K562 (cell line): ENCODE data around the gene CNTROB. TPM values are rescaled to one million over a fixed set of nuclear protein-coding genes. Genes with fewer than 3 reads are reported as not detected.

Source experiments
- ATAC-seq: fragments of 200-7000 bp; cut with Tn5 transposase; 3 replicates; pipeline ENCODE4 v1.9.1; 2020; ENCODE audit warnings: moderate library complexity
- BruUV-seq: library from RNA; stranded (reverse); fragments of 400-500 nt; replicated peaks from 2 replicates; lab custom pipeline; 2021; lab: Mats Ljungman, UMichigan
- CTCF ChIA-PET: fragments of 300-600 bp; formaldehyde crosslinking; extraction: SDS; loops from one replicate; lab custom pipeline; 2021; ENCODE audit warnings: low intra/inter-chr PET ratio; lab: Yijun Ruan, JAX
- POLR2A ChIA-PET: fragments of 300-600, 350-650 bp; sonication (Branson Sonifier 250); formaldehyde crosslinking; extraction: SDS; loops from one replicate; lab custom pipeline; 2021; ENCODE audit warnings: antibody characterized with exemption, inconsistent platforms; lab: Yijun Ruan, JAX
- DNase-seq, 4 experiments: peaks; one replicate each; pipeline versions ENCODE4 v3.0.0 to v3.0.0-alpha.2; 2011 to 2018; ENCODE audit warnings: low spot score in 3 of 4, mixed read lengths in 3 of 4; ENCODE audit errors: extremely low read depth in 1 of 4
- FAIRE-seq: peaks from 2 replicates; lab custom pipeline; 2011; peaks lifted over from hg19 to GRCh38; lab: Jason Lieb, UNC
- H2AFZ ChIP-seq: 2 replicates; pipeline ENCODE4 v1.6.0; 2011; ENCODE audit warnings: low read depth, low read length, control low read depth, inconsistent platforms
- H3K27ac ChIP-seq: fragments of 200-600 bp; 3 replicates; pipeline ENCODE4 v1.8.0; 2011; ENCODE audit warnings: low read depth, mild to moderate bottlenecking, control low read depth, inconsistent platforms, low read length, moderate library complexity, mixed read lengths; ENCODE audit errors: extremely low read depth
- H3K27me3 ChIP-seq, 2 experiments: fragments of 300-600 bp in 1 of 2; 2 replicates in 1 of 2; 3 replicates in 1 of 2; pipeline versions ENCODE4 v1.6.0 to v1.8.0; 2011; ENCODE audit warnings: inconsistent platforms in 2 of 2, low read length in 2 of 2, mild to moderate bottlenecking in 1 of 2, mixed read lengths in 1 of 2, moderate library complexity in 1 of 2; ENCODE audit not compliant: control insufficient read depth in 2 of 2, insufficient read depth in 2 of 2
- H3K36me3 ChIP-seq: fragments of 300-600 bp; 3 replicates; pipeline ENCODE4 v1.8.0; 2011; ENCODE audit warnings: mild to moderate bottlenecking, low read length, inconsistent platforms; ENCODE audit not compliant: control insufficient read depth, insufficient read depth
- H3K4me1 ChIP-seq, 2 experiments: fragments of 200-600 bp in 1 of 2; replicated peaks in 1 of 2; 2 replicates in 1 of 2; 3 replicates in 1 of 2; pipeline versions ENCODE4 v1.5.1 to v1.8.0; 2011; ENCODE audit warnings: inconsistent platforms in 2 of 2, low read length in 2 of 2, mild to moderate bottlenecking in 1 of 2, mixed read lengths in 1 of 2, moderate library complexity in 1 of 2; ENCODE audit not compliant: control insufficient read depth in 2 of 2, insufficient read depth in 2 of 2
- H3K4me2 ChIP-seq: 2 replicates; pipeline ENCODE4 v1.6.1; 2011; ENCODE audit warnings: low read length, control low read depth, inconsistent platforms, mixed read lengths; ENCODE audit not compliant: insufficient read depth
- H3K4me3 ChIP-seq: fragments of 200-600 bp; sonication (generic), shearing (Covaris generic); 2 replicates; pipeline ENCODE4 v1.5.1; 2016; ENCODE audit warnings: control low read depth, inconsistent platforms
- H3K79me2 ChIP-seq: fragments of 200-600 bp; 3 replicates; pipeline ENCODE4 v1.8.0; 2011; ENCODE audit warnings: low read length, inconsistent platforms; ENCODE audit not compliant: control insufficient read depth, insufficient read depth
- H3K9ac ChIP-seq, 2 experiments: 2 replicates each; pipeline versions ENCODE4 v1.6.0 to v1.6.1; 2011; ENCODE audit warnings: low read depth in 2 of 2, low read length in 2 of 2, control low read depth in 1 of 2, inconsistent platforms in 1 of 2, mild to moderate bottlenecking in 1 of 2, mixed read lengths in 1 of 2; ENCODE audit not compliant: insufficient read depth in 1 of 2
- H3K9me1 ChIP-seq: one replicate; pipeline ENCODE4 v1.6.0; 2011; ENCODE audit warnings: inconsistent platforms, mild to moderate bottlenecking, low read length, moderate library complexity; ENCODE audit not compliant: control insufficient read depth, insufficient read depth
- H3K9me3 ChIP-seq: replicated peaks from 2 replicates; pipeline ENCODE4 v1.5.1; 2011; ENCODE audit warnings: low read depth, low read length, inconsistent platforms; ENCODE audit not compliant: control insufficient read depth, insufficient read depth
- H4K20me1 ChIP-seq: replicated peaks from 2 replicates; pipeline ENCODE4 v1.6.1; 2011; ENCODE audit warnings: low read length, inconsistent platforms, mixed read lengths; ENCODE audit not compliant: control insufficient read depth, insufficient read depth
- BHLHE40 ChIP-seq: IDR thresholded peaks from 2 replicates; pipeline ENCODE4 v1.6.1; 2011; ENCODE audit warnings: low read length, improper control_type of control experiment
- CXXC5 ChIP-seq: fragments of 250-450 bp; sonication (Bioruptor Pico); IDR thresholded peaks from 2 replicates; pipeline ENCODE4 v1.8.0; 2022; ENCODE audit warnings: inconsistent platforms, mild to moderate bottlenecking, moderate library complexity
- DPF2 ChIP-seq: fragments of 450-650 bp; IDR thresholded peaks from 2 replicates; pipeline ENCODE4 v1.6.1; 2016
- EP400 ChIP-seq: fragments of 450-650 bp; IDR thresholded peaks from 2 replicates; pipeline ENCODE4 v1.6.1; 2017; ENCODE audit warnings: antibody characterized with exemption, mild to moderate bottlenecking, moderate library complexity
- HDAC1 ChIP-seq, 2 experiments: fragments of 450-650 bp; IDR thresholded peaks; 2 replicates each; pipeline ENCODE4 v1.6.1; 2016 to 2017; ENCODE audit warnings: inconsistent platforms in 1 of 2, mild to moderate bottlenecking in 1 of 2, moderate library complexity in 1 of 2
- HDAC2 ChIP-seq: fragments of 450-650 bp; IDR thresholded peaks from 2 replicates; pipeline ENCODE4 v1.6.1; 2016; ENCODE audit warnings: mild to moderate bottlenecking
- HNRNPL ChIP-seq: fragments of 200-400 bp; formaldehyde crosslinking; IDR thresholded peaks from 2 replicates; pipeline ENCODE4 v1.6.1; 2017; ENCODE audit warnings: low read depth, mild to moderate bottlenecking, low read length
- MED1 ChIP-seq: sonication (generic); formaldehyde crosslinking; IDR thresholded peaks from 2 replicates; pipeline ENCODE4 v1.8.1; 2023; ENCODE audit warnings: missing genetic modification reagents, borderline replicate concordance
- MYC ChIP-seq, 2 experiments: fragments of 250-450 bp in 1 of 2; sonication (Bioruptor Pico) in 1 of 2; IDR thresholded peaks; 2 replicates each; pipeline versions ENCODE4 v1.5.1 to v1.6.1; 2012 to 2021; ENCODE audit warnings: low read depth in 2 of 2, borderline replicate concordance in 1 of 2, improper control_type of control experiment in 1 of 2, low read length in 1 of 2, mild to moderate bottlenecking in 1 of 2, moderate library complexity in 1 of 2
- PHF8 ChIP-seq: fragments of 200-600 bp; sonication (generic); IDR thresholded peaks from 2 replicates; pipeline ENCODE4 v1.6.1; 2012; ENCODE audit warnings: mixed run types, mild to moderate bottlenecking, inconsistent platforms, low read length, moderate library complexity, borderline replicate concordance
- POLR2G ChIP-seq: fragments of 200-400 bp; formaldehyde crosslinking; IDR thresholded peaks from 2 replicates; pipeline ENCODE4 v1.6.1; 2017; ENCODE audit warnings: low read depth, mild to moderate bottlenecking, antibody characterized with exemption, low read length, moderate library complexity
- RBFOX2 ChIP-seq: fragments of 200-400 bp; formaldehyde crosslinking; IDR thresholded peaks from 2 replicates; pipeline ENCODE4 v1.6.1; 2017; ENCODE audit warnings: low read depth, mild to moderate bottlenecking, low read length, moderate library complexity
- RBM22 ChIP-seq: fragments of 200-400 bp; formaldehyde crosslinking; IDR thresholded peaks from 2 replicates; pipeline ENCODE4 v1.6.1; 2018; ENCODE audit warnings: low read length, low read depth; ENCODE audit not compliant: poor library complexity, severe bottlenecking
- STAG1 ChIP-seq: sonication (generic); formaldehyde crosslinking; IDR thresholded peaks from 2 replicates; pipeline ENCODE4 v1.5.0; 2020; ENCODE audit warnings: missing genetic modification reagents, borderline replicate concordance
- TAF7 ChIP-seq: fragments of 450-650 bp; IDR thresholded peaks from 2 replicates; pipeline ENCODE4 v1.6.1; 2016; ENCODE audit warnings: missing genetic modification characterization, missing compliant biosample characterization
- ZBTB2 ChIP-seq: fragments of 450-650 bp; IDR thresholded peaks from 2 replicates; pipeline ENCODE4 v1.6.1; 2016; ENCODE audit warnings: antibody characterized with exemption
- ZNF133 ChIP-seq: fragments of 250-450 bp; sonication (Bioruptor Pico); IDR thresholded peaks from 2 replicates; pipeline ENCODE4 v1.4.0; 2020; ENCODE audit warnings: mild to moderate bottlenecking
- WGBS: fragments of 100-300 bp; shearing (Covaris generic); methylation state at CpG from one replicate; pipeline ENCODE4 v1.1.6; 2016; ENCODE audit warnings: low coverage, mixed read lengths; ENCODE audit not compliant: insufficient coverage; ENCODE audit errors: missing lambda C conversion rate; 5-methylcytosine and 5-hydroxymethylcytosine counted together
- in situ Hi-C: fragments of 300-500 bp; cut with MboI; formaldehyde crosslinking; loops from 4 replicates; pipeline ENCODE4 v1.15.0; 2018; ENCODE audit warnings: inconsistent platforms, mixed read lengths
- intact Hi-C: fragments of 100-400 bp; cut with micrococcal nuclease; formaldehyde crosslinking; loops from 2 replicates; pipeline ENCODE4 v1.14.2; 2022
- polyA plus RNA-seq, 8 experiments: library from polyadenylated mRNA; depleted of rRNA in 4 of 8; stranded (reverse) in 5 of 8; unstranded in 3 of 8; fragments of >200 nt; fragmentation: Nextera tagmentation in 2 of 8; fragmentation: Illumina TruSeq in 1 of 8; extraction: Ambion mirVana in 2 of 8; extraction: Trizol in 1 of 8; gene quantifications; 2 replicates each; pipeline versions ENCODE4 v1.2.1 to v1.2.3, GENCODE V29; 2011 to 2014; ENCODE audit warnings: inconsistent platforms in 1 of 8, missing spikeins in 1 of 8
- total RNA-seq, 7 experiments: library from RNA; depleted of rRNA in 6 of 7; stranded (reverse); fragments of >200 nt in 6 of 7; fragmentation: Illumina TruSeq in 2 of 7; extraction: Trizol in 2 of 7; gene quantifications; 2 replicates each; pipeline versions ENCODE4 v1.2.1 to v1.2.3, GENCODE V29; 2011 to 2021; ENCODE audit warnings: low replicate concordance in 1 of 7
- TF ChIP-seq, protein P1 (sequence below), 2 experiments: fragments of 250-450 bp in 1 of 2; fragments of 450-650 bp in 1 of 2; sonication (Bioruptor Pico) in 1 of 2; IDR thresholded peaks; 2 replicates each; pipeline versions ENCODE4 v1.6.1 to v1.8.0; 2016 to 2021; ENCODE audit warnings: mild to moderate bottlenecking in 2 of 2, moderate library complexity in 2 of 2, missing compliant biosample characterization in 1 of 2, missing genetic modification characterization in 1 of 2

The CNTROB gene
- total and polyA plus RNA-seq, 9 of the 15 experiments (the other 6 are each of a cell fraction or from before 2014, with no cell fraction given): 1.9 to 33.3 (median 23.0) TPM

GRCh38 chr17:7989781-7990655 is 58.0 kb downstream of the CNTROB start:
- Histone ChIP-seq H3K27me3 (peaks cover 10 to 33% of the 10 kb centered on the region in 2 experiments; a peak in 4 of 5 replicates), H3K36me3 (no peaks in the 10 kb centered on the region), H3K4me3 (peak overlapping the region; percentile 52), H3K79me2 (no peaks in the 10 kb centered on the region), H3K4me2 (peak overlapping the region; percentile 74), H3K9ac (peak overlapping the region in 1 of 2 experiments; percentile 85; a peak in 3 of 4 replicates), H3K27ac (no peak overlapping the region), H3K9me1 (no peaks in the 10 kb centered on the region), H2AFZ (peak overlapping the region; percentile 96), H3K9me3 (no peaks in the 10 kb centered on the region), H3K4me1 (peaks cover 0 to 11% of the 10 kb centered on the region in 2 experiments; a peak in 2 of 5 replicates), H4K20me1 (no peaks in the 10 kb centered on the region)
- intact Hi-C loops (loop anchor here (1.0 to 10.0 kb wide), 3 partner anchors 65 to 247 kb away; no protein-coding TSS in a partner anchor), in situ Hi-C loops (loop anchor here (5.0 to 10.0 kb wide), 2 partner anchors 73 to 245 kb away; partner anchors contain the start of gene RNF227)
- POLR2A ChIA-PET: interaction anchor here (0.8 kb wide), 1 partner anchor 132 kb away, joined by 3 read pairs; no protein-coding TSS in a partner anchor
- FAIRE-seq (peak; percentile 65), DNase-seq (peak; percentile 80 to 82 (median 82)), ATAC-seq (peak; percentile 93)
- no TSS peak for BruUV-seq
- 12% methylated on average over 28 of the region's 59 CpGs for WGBS
- CTCF ChIA-PET: interaction anchor here (0.6 to 4.9 kb wide), 6 partner anchors 51 to 247 kb away, joined by 3 to 52 read pairs (median 10); partner anchors contain the start of gene CNTROB
- TF ChIP-seq MED1 (CRISPR knock-in tag): no peak
- peak; percentile 21; the same call in 1 of the 2 replicates for TF ChIP-seq PHF8
- peak; percentile 29; the same call in 1 of the 2 replicates for TF ChIP-seq ZBTB2
- peak; percentile 66 for TF ChIP-seq MYC (IDR thresholded peaks at IDR 0.05; ENCODE audit: low read depth, low read length)
- no peak for TF ChIP-seq MYC (CRISPR knock-in tag; IDR thresholded peaks at IDR 0.05; ENCODE audit: borderline replicate concordance, low read depth)
- peak; percentile 45 for TF ChIP-seq CXXC5
- peak; percentile 26; the same call in 1 of the 2 replicates for TF ChIP-seq EP400
- peak; percentile 63; the same call in 1 of the 2 replicates for TF ChIP-seq HNRNPL
- TF ChIP-seq STAG1: peak; percentile 14; the same call in 1 of the 2 replicates
- TF ChIP-seq POLR2G: peak; percentile 66
- TF ChIP-seq, protein P1, sequence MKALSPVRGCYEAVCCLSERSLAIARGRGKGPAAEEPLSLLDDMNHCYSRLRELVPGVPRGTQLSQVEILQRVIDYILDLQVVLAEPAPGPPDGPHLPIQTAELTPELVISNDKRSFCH (CRISPR knock-in tag; IDR thresholded peaks at IDR 0.05): no peak
- TF ChIP-seq, protein P1 (tag; IDR thresholded peaks at IDR 0.05): 0 out of 2 replicates have a peak, but pooled peaks have one; percentile 28
- TF ChIP-seq HDAC1 (IDR thresholded peaks at IDR 0.05): peak in 1 of 2 experiments; percentile 41; a peak in 1 of 4 replicates
- peak; percentile 22; the same call in 1 of the 2 replicates for TF ChIP-seq HDAC2
- no peak for TF ChIP-seq RBM22
- TF ChIP-seq TAF7: no peak
- peak; percentile 74 for TF ChIP-seq BHLHE40
- peak; percentile 65 for TF ChIP-seq RBFOX2
- TF ChIP-seq DPF2: no peak
- no peak for TF ChIP-seq ZNF133 (CRISPR knock-in tag)
